GM21576 (cell line): ENCODE measurements around the gene STMND1.
"Not testable (repeated sequence)": the region's sequence is repeated elsewhere in the genome, so short reads cannot be mapped to it uniquely, and the experiment has no call there.

Source experiments
- ATAC-seq: cut with Tn5 transposase; IDR thresholded peaks from one replicate; pipeline ENCODE4 v1.9.1; 2021; ENCODE audit warnings: mild to moderate bottlenecking, moderate library complexity; ENCODE audit not compliant: unreplicated experiment

STMND1 gene

DNA sequence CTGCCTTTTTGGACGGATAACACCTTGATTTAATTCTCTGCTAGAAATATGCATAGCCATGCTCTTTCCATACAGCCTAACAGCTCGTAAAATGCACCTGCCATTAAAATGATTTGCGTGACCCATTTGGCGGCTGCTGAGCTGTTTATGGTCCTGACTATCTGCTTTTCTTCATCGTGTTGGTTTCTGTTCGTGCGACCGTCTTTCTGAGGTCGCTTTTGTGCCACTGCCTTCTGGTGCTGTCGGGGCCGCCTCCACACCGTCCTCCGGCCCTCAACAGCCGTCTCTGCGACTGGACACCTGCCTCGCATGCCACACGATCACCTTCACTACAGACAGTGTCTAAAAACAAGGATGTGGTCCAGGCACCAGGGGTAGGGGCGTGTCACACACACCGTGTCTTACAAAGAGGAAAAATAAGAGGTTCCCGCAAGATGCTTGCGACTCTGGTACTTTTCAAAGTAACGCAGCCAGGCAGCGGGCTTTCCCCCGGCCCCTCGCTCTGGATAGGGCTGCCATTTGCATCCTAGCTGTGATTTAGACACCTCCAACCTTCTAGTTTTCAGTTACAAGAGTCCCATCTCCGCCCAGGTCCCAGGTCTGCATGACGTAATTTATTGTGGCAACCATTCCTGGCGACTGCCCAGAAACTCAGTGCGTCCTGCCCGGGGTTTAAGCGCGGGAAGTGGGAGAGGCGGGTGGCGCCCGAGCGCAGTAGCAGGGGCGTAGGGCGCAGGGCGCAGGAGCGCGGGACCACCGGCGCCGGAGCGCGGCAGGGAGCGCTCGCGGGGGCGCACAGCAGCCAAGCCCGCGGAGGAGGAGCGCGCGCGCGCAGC is at the start of gene STMND1:
TSS of gene STMND1 (plus strand) at position 629 of the 836 bp plus-strand sequence. CDS start 208 bp downstream, outside the sequence.
- no peak for ATAC-seq

DNA sequence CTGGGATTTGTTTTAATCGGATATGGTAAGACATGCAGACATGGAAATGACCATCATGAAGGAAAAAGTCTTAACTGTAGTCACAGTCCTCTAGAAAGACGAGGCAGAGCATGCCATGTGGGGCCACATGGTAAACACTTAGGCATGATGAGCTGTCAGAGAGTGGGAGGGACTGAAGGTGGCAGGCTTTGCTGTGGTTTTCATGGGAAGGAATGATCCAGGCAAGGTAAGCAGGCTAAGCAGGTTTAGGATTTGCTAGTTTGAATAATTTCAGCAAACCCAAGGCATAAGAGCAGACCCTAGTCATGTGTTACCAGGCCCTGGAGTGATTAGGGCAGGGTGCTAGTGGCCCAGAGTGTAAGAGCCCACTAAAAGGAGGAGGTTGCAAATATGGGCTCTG is 47.2 kb upstream of the STMND1 start:
- no peak for ATAC-seq

DNA sequence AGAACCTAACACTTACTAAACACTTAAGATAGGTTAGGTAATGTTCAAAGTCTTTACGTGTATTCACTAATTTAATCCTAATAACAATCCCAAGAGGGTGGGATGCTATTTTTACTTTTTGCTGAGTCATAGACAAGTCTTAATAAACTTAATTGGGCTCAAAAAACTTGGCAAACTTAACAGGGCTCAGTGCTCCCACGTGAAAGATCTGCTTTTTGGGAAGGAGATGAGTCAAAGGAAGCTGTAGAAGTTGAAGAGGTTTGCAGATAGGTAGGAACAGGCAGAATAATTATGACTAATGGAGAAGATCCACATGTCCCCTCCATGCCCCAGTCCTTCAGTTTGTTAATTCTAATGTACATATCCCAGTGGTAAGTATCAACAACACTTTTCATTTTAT is 44.5 kb upstream of the STMND1 start:
- no peak for ATAC-seq

DNA sequence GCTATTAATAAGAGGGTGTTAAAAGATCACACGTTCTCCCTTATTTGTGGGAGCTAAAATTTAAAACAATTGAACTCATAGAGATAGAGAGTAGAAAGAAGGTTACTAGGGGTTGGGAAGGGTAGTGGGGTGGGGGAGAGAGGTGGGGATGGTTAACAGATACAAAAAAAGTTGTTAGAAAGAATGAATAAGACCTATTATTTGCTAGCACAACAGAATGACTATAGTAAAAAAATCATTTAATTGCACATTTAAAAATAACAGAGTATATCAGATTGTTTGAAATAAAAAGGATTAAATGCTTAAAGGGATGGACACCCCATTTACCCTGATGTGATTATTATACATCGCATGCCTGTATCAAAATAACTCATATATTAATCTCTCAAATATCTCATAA is 43.3 kb upstream of the STMND1 start:
- ATAC-seq = no peak

DNA sequence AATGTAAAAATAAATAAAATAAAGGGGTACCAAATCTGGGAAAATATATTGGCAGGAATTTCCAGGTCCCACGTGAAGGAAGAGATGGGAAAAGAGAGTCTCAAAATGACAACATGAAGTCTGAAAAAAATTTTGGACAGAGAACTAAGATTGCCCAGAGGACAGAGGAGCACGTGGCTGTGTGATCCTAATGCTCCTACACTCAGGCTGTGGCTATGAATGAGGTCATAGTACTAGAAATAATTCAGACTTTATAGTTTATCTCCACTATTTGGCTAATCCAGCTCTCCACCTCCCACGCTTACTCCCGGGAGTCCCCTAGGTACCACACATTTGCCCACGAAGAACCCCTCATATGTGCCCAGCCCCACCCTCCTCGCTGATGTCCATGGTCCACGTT is 42.8 kb upstream of the STMND1 start:
- ATAC-seq = no peak

DNA sequence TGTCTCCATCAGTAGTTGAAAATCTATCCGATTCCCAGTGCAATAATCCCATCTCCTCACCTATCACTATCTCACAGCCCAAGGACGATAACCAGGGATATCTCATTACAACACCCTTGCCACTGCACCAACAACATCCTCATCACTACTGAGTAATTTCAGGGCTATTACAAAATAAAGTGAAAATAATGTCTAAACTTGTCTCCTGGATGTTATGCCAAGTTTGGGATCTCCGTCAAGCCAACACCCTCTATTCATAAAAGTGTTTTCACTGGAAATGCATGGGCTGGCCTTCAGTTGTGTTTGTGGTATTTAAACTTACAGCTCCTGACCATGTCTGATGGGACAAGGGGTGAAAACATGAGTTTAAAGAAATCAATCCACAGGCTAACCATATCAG is 42.0 kb upstream of the STMND1 start:
- no peak for ATAC-seq

DNA sequence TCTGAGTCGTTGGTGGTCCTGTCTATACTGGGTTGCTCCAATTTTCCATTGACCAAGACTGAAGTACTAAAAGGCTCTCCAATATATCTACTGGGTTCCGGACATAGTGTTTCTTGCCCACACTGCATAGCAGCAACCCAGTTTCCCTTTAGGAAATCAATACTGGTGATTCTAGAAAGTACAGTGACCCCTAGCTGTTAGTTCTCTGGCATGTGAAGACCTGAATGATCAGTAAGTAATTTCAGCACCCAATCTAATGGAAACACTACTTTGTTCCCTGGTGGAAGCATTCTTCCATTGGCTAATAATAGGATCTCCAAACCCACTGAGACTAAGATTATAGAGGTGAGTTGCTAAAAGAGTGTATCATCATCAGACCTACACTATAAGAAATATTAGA is 40.8 kb upstream of the STMND1 start:
- ATAC-seq = no peak

DNA sequence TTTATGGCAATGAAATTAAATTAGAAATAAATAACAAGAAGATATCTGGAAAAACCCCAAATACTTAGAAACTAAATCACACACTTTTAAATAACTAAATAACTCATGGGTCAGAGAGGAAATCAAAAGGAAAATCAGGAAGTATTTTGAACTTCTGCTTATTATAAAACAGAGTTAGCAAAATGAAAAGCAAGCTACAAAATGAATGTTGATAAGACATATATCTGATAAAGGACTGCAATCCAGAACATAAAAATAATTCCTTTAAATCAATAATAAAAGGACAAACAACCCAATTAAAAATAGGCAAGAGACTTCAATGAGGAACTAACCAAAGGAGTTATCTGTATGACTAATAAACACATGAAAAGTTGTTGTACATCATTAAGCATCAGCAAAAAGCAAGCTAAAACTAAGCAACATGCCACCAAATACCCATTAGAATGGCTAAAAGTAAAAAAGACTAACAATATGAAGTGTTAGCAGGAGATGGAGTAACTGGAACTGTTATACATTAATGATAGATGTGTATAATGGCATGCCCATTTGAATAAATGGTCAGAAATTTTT is 38.9 kb upstream of the STMND1 start:
- ATAC-seq = no peak

DNA sequence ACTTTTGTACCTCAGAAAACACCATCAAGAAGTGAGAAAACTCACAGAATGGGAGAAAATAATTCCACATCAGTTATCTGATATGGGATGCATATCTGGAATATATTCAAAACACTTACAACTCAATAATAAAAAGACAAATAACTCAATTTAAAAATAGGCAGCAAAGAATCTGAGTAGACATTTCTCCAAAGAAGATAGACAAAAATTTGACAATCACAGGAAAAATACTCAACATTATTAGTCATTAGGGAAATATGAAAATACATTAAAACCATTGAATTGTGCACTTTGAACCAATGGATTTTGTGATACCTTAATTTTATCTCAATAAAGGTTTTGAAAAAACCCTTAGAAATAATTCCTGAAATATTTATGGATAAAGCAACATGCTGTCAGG is 36.9 kb upstream of the STMND1 start:
- ATAC-seq = no peak

DNA sequence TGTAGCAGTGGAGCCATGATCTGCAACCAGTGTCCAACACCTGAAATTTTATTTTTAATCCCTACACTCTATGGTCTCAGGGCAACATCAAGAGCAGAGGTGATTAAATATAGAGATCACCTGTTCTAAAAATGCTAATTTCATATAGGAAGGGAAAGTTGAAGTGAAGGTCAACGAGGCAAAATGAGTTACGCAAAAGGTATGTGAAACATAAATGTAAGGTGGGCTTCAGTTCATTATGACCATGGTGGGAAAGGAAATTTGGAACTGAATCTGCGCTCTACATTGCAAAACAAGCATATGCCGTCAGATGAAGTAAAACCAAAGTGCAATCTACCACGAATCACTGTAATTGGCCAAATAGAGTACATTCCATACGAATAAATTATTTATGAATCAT is 35.2 kb upstream of the STMND1 start:
- ATAC-seq = no peak

DNA sequence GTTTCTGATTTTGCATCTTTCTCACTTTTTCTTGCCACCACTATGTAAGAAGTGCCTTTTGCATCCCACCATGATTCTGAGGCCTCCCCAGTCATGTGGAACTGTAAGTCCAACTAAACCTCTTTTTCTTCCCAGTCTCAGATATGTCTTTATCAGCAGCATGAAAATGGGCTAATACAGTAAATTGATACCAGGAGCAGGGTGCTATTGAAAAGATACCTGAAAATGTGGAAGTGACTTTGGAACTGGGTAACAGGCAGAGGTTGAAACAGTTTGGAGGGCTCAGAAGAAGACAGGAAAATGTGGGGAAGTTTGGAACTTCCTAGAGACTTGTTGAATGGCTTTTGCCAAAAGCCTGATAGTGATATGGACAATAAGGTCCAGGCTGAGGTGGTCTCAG is 32.9 kb upstream of the STMND1 start:
- ATAC-seq = not testable (repeated sequence)

DNA sequence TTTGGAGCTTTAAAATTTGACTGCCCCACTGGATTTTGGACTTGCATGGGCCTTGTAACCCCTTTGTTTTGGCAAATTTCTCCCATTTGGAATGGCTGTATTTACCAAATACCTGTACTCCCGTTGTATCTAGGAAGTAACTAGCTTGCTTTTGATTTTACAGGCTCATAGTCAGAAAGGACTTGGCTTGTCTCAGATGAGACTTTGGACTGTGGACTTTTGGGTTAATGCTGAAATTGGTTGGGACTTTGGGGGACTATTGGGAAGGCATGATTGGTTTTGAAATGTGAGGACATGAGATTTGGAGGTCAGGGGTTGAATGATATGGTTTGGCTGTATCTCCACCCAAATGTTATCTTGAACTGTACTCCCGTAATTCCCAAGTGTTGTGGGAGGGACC is 31.4 kb upstream of the STMND1 start:
- ATAC-seq = not testable (repeated sequence)

DNA sequence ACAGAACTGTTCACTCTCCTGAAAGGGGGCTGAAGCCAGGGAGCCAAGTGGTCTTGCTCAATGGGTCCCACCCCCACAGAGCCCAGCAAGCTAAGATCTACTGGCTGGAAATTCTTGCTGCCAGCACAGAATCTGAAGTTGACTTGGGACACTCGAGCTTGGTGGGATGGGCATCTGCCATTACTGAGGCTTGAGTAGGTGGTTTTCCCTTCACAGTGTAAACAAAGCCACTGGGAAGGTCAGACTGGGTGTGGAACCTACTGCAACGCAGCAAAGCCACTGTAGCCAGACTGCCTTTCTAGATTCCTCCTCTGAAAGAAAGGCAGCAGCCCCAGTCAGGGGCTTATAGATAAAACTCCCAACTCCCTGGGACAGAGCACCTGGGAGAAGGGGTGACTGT is 28.3 kb upstream of the STMND1 start:
- ATAC-seq = not testable (repeated sequence)

DNA sequence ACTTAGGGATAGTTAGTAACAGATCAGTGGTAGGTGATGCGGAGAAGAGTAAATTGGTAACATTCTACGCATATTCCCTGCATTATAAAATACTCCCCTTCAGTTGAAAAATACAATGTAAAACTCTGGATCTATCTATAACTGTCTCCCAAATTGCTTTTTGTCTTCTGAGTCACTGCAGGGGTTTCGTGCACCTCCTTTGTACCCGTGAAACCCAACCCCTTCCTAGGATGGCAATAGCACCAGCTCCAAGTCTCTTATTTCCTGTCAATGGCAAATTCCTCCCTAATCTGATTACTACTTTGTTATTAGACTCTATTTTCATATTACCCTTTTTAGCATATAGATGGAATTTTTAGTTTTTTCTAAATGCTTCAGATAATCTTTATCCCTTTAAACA is 20.6 kb upstream of the STMND1 start:
- ATAC-seq = no peak

DNA sequence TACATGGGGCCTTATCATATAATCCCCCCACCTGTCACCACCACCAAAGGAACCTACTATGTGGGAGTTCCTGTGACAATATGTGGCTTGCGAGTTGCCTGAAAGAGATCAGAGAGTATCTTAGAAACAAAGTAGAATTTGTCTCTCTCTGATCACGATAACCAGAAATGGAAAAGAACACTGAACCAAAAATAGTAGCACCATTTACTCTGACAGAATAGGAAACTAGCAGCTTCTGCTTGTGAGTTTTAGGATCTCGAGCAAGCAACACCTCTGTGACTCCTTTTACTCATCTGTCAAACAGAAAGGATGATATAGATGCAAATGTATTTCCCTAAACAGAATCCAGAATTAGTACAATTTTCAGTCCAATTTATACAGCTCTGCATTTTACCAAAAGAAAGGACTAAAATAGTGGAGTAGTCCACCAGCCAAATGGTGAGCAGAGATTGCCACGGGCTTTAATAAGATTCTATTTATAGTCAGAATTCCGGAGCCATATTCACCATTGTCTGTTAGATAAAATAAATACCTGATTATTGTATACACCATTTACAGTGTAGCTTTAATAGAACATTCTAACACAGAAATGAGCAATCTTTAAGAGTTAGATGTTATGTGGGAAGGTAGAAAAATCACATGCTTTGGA is 19.9 kb upstream of the STMND1 start:
- no peak for ATAC-seq

DNA sequence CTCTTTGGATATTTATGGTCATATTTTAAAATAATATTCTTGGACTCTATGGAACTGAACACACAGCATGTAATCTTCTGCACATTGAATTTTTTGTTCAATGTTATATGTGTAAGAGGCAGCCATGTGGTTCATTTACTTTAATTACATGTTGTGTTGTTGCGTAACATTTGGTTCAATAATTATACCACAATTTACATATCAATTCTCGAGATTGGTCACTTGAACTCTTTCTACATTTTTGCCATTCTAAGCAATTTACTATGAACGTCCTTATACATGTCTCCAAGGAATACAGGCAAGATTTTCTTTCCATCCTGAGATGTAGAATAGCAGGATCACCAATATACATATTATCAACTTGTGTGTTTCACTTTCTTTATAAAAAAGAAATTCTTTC is 18.5 kb upstream of the STMND1 start:
- ATAC-seq = no peak

DNA sequence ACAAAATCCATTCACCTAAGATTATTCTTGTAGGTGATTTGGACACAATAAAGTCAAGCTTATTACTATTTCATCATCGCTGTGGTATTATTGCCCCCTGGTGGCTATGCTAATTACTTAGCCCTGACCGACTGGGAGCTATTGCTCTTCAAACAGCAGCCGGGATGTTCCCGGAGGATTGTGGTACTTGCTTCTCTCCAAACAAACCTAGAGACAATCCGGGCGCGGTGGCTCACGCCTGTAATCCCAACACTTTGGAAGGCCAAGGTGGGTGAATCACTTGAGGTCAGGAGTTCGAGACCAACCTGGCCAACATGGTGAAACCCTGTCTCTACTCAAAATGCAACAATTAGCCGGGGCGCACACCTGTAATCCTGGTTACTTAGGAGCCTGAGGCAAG is 15.4 kb upstream of the STMND1 start:
- ATAC-seq = no peak

DNA sequence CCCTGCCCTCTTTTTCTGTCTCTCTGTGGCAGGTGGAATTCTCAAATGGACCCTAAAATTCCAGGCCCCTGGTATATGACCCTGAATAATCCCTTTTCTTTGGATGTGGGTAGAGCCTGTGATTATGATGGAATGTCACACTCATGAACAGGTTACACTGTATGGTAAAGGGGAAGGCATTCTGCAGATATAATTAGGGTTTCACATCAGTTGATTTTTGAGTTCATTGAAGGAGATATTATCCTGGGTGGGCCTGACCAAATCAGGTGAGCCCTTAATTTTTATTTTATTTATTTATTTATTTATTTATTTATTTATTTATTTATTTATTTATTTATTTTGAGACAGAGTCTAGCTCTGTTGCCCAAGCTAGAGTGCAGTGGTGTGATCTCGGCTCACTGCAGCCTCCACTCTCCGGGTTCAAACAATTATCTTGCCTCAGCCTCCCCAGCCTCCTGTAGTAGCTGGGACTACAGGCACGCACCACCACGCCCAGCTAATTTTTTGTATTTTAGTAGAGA is 13.7 kb upstream of the STMND1 start:
- ATAC-seq = no peak

DNA sequence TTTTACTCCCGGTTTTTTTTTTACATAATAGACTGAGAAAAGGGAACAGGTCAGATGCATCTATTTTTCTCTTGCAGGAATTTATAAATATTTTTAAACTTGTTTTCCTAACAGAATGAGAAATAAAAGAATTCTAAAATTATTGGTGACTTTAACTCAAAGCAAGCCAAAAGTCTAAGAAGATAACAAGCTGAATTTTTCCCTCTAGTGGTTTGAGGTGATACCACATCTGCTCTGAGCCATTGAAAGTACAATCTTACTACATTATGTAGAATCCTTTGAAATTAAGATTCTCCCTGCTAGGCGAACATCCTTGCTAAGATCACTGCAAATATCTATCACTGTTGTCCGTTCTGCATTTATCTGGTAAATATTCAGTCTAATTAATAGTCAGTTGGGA is 10.7 kb upstream of the STMND1 start:
- ATAC-seq = no peak

DNA sequence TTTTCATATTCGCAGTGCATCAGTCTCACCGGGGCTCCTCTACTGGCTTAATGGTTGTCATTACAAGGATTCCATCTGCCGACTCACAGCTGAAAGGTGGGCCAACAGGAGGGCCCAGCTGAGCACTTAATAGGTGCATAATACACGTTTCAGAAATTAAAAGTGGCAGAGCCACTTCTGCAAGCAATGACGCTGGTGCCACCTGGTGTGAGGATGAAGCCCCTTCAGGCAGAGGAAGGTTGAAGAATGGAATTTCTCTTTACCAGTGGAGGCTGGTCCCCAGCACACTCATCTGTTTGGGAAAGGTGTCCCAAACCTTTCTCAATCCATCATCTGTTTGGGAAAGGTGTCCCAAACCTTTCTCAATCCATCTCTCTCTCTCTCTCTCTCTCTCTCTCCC is 8.2 kb upstream of the STMND1 start:
- no peak for ATAC-seq

DNA sequence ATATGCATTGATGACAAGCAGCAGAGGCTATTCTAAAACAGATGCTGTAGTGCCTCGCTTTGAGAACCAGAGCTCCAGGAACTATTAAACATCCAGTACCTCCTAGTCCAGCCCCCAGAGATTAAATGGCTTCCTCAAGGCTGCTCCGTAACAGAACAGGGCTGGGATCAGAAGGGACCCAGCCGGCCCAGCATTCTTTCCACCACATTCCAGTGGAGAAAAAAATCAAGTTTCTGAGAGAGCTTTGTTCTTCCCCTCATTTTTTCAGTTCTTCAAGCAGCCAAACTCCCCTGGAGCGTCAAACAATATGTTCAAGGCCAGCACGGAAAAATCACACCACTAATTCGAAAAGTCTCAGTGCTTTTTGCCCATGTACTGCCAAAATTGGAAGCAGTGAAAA is 5.8 kb upstream of the STMND1 start:
- no peak for ATAC-seq

DNA sequence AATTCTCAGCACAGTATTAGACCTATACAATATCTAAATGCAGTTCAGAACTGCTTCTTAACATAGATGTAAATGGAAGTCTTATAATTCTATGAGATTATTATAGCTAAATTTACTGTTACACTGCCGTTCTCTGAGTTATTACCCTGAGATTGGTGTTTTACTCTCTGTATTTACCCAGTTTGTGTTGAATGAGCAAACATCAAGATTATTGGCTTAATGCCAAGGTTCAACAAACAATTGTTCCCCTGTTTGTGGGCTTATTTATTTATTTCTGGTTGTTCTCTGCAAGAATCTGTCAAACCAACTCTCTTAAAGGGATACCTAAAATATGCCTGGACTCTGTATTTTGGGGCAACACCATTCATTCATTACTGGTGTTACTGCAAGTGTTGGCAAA is 5.2 kb upstream of the STMND1 start:
- no peak for ATAC-seq
